ENCODE data around the gene DYNLRB1. TPM values are rescaled to one million over a fixed set of nuclear protein-coding genes. Genes with fewer than 3 reads are reported as not detected.

DYNLRB1 gene
- total and polyA plus RNA-seq, 2 of the 13 experiments (the other 11 are each of a cell fraction or from before 2014, with no cell fraction given), result 140 to 244 TPM

- TF ChIP-seq ZHX1 (CRISPR knock-in tag; IDR thresholded peaks at IDR 0.05; ENCODE audit: low read depth) (no peak), POLR2AphosphoS5 (IDR thresholded peaks at IDR 0.05; ENCODE audit: low read depth, low read length) (0 out of 2 replicates have a peak, but pooled peaks have one; percentile 21), MYNN (CRISPR knock-in tag; IDR thresholded peaks at IDR 0.05; ENCODE audit: low read depth) (no peak), NR0B2 (CRISPR knock-in tag; IDR thresholded peaks at IDR 0.05) (no peak; the same call in 1 of the 2 replicates), HMGXB4 (CRISPR knock-in tag; IDR thresholded peaks at IDR 0.05; ENCODE audit: borderline replicate concordance in 1 of 2, low read depth in 1 of 2) (peak in 1 of 2 experiments; percentile 61; a peak in 2 of 4 replicates), BRD4 (CRISPR knock-in tag; IDR thresholded peaks at IDR 0.05) (no peak), HNRNPL (IDR thresholded peaks at IDR 0.05; ENCODE audit: low read depth, low read length) (no peak), NR3C1 (CRISPR knock-in tag; IDR thresholded peaks at IDR 0.05) (no peak), ETV6 (CRISPR knock-in tag; conservative IDR thresholded peaks at IDR 0.05) (no peak), SP140L (CRISPR knock-in tag; IDR thresholded peaks at IDR 0.05; ENCODE audit: borderline replicate concordance) (no peak)
- TF ChIP-seq, protein P1, sequence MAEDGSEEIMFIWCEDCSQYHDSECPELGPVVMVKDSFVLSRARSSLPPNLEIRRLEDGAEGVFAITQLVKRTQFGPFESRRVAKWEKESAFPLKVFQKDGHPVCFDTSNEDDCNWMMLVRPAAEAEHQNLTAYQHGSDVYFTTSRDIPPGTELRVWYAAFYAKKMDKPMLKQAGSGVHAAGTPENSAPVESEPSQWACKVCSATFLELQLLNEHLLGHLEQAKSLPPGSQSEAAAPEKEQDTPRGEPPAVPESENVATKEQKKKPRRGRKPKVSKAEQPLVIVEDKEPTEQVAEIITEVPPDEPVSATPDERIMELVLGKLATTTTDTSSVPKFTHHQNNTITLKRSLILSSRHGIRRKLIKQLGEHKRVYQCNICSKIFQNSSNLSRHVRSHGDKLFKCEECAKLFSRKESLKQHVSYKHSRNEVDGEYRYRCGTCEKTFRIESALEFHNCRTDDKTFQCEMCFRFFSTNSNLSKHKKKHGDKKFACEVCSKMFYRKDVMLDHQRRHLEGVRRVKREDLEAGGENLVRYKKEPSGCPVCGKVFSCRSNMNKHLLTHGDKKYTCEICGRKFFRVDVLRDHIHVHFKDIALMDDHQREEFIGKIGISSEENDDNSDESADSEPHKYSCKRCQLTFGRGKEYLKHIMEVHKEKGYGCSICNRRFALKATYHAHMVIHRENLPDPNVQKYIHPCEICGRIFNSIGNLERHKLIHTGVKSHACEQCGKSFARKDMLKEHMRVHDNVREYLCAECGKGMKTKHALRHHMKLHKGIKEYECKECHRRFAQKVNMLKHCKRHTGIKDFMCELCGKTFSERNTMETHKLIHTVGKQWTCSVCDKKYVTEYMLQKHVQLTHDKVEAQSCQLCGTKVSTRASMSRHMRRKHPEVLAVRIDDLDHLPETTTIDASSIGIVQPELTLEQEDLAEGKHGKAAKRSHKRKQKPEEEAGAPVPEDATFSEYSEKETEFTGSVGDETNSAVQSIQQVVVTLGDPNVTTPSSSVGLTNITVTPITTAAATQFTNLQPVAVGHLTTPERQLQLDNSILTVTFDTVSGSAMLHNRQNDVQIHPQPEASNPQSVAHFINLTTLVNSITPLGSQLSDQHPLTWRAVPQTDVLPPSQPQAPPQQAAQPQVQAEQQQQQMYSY (CRISPR knock-in tag; IDR thresholded peaks at IDR 0.05), result no peak
- TF ChIP-seq, protein P2, sequence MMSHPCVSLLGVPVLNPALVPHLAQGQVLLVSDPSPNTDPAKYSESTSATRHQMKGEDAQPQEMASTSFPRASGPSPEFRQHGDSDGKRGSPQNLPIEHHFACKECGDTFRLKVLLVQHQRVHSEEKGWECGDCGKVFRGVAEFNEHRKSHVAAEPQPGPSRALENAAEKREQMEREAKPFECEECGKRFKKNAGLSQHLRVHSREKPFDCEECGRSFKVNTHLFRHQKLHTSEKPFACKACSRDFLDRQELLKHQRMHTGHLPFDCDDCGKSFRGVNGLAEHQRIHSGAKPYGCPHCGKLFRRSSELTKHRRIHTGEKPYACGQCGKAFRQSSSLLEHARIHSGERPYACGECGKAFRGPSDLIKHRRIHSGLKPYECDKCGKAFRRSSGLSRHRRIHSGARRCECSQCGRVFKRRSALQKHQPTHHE (CRISPR knock-in tag; IDR thresholded peaks at IDR 0.05; ENCODE audit: borderline replicate concordance), result no peak
- TF ChIP-seq, protein P3, sequence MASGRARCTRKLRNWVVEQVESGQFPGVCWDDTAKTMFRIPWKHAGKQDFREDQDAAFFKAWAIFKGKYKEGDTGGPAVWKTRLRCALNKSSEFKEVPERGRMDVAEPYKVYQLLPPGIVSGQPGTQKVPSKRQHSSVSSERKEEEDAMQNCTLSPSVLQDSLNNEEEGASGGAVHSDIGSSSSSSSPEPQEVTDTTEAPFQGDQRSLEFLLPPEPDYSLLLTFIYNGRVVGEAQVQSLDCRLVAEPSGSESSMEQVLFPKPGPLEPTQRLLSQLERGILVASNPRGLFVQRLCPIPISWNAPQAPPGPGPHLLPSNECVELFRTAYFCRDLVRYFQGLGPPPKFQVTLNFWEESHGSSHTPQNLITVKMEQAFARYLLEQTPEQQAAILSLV (CRISPR knock-in tag; IDR thresholded peaks at IDR 0.05; ENCODE audit: borderline replicate concordance), result no peak
- TF ChIP-seq, protein P4, sequence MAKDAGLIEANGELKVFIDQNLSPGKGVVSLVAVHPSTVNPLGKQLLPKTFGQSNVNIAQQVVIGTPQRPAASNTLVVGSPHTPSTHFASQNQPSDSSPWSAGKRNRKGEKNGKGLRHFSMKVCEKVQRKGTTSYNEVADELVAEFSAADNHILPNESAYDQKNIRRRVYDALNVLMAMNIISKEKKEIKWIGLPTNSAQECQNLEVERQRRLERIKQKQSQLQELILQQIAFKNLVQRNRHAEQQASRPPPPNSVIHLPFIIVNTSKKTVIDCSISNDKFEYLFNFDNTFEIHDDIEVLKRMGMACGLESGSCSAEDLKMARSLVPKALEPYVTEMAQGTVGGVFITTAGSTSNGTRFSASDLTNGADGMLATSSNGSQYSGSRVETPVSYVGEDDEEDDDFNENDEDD (CRISPR knock-in tag; IDR thresholded peaks at IDR 0.05; ENCODE audit: borderline replicate concordance), result no peak; the same call in 1 of the 2 replicates
These were observed 7.0 kb downstream of the DYNLRB1 start (continued) for GRCh38 chr20:34522969-34523871.

Data from HepG2 (cell line).